Measurements from ENCODE around the gene ANKMY1. TPM values are rescaled to one million over a fixed set of nuclear protein-coding genes. Genes with fewer than 3 reads are reported as not detected.

ANKMY1 gene
- total and polyA plus RNA-seq, 2 of the 13 experiments (the other 11 are each of a cell fraction or from before 2014, with no cell fraction given), result 11.7 to 18.8 TPM

- no peak for TF ChIP-seq NFAT5 (CRISPR knock-in tag; IDR thresholded peaks at IDR 0.05)
- TF ChIP-seq ZFP37 (CRISPR knock-in tag; IDR thresholded peaks at IDR 0.05; ENCODE audit: borderline replicate concordance), result no peak
- no peak for TF ChIP-seq ZNF10 (CRISPR knock-in tag; IDR thresholded peaks at IDR 0.05; ENCODE audit: borderline replicate concordance, low read depth)
- no peak for TF ChIP-seq ATRX (CRISPR knock-in tag; IDR thresholded peaks at IDR 0.05; ENCODE audit: borderline replicate concordance)
These were observed 41.4 kb upstream of the ANKMY1 start (continued) for GRCh38 chr2:240599141-240599583.

GRCh38 chr2:240598311-240598911 is 40.6 kb upstream of the ANKMY1 start:
- ChIA-PET POLR2A (interaction anchor here (2.7 kb wide), 1 partner anchor 12 kb away, joined by 22 read pairs; the partner anchor contains the start of gene CAPN10), CTCF (ENCODE audit: low intra/inter-chr PET ratio, low total read pairs) (no interaction called here)
- H4K20me1 ChIP-seq (ENCODE audit: insufficient read depth, low read length), result no peaks in the 10 kb centered on the region
- intact Hi-C loops (cut with micrococcal nuclease; ENCODE audit: unreplicated experiment) (no loop called here), in situ Hi-C loops (cut with HindIII; ENCODE audit: extremely low pct_ligation_motif_present, low pct_unique_long_range_greater_than_20kb) (no loop called here)
- peak overlapping the region; percentile 66; the same call in 1 of the 2 replicates for H3K9ac ChIP-seq (ENCODE audit: insufficient read depth, low read depth, low read length)
- no TSS peak for BruUV-seq (replicated peaks)
- DNase-seq (ENCODE audit: low spot score) (no peak), FAIRE-seq (no peak), ATAC-seq (no peak)
- peaks cover 6 to 8% of the 10 kb centered on the region in 2 experiments; a peak in 3 of 5 replicates for H3K36me3 ChIP-seq (replicated peaks in 1 of 2; ENCODE audit: control insufficient read depth in 1 of 2, insufficient read depth in 2 of 2, low read length in 2 of 2)
- H3K4me1 ChIP-seq (ENCODE audit: insufficient read depth, low read length), result peaks cover 45% of the 10 kb centered on the region
- peak overlapping the region; percentile 94 for H3K27ac ChIP-seq (ENCODE audit: extremely low read length, insufficient read depth, low read length)
- WGBS (ENCODE audit: low lambda C conversion rate), result 100% methylated on average over 11 of the region's 17 CpGs
- peaks cover 3% of the 10 kb centered on the region for H3K79me2 ChIP-seq (ENCODE audit: insufficient read depth, low read length)
- H3K4me3 ChIP-seq (replicated peaks in 1 of 3; ENCODE audit: insufficient read depth in 1 of 3, low read depth in 2 of 3, low read length in 3 of 3), result no peak overlapping the region
- H3K9me3 ChIP-seq (ENCODE audit: low read length), result no peaks in the 10 kb centered on the region
- H3K27me3 ChIP-seq (ENCODE audit: control insufficient read depth in 1 of 2, insufficient read depth in 2 of 2, low read length in 2 of 2), result no peaks in the 10 kb centered on the region
- H3K4me2 ChIP-seq (ENCODE audit: low read depth, low read length), result no peak overlapping the region
- no peak overlapping the region for H2AFZ ChIP-seq (ENCODE audit: low read length)
- TF ChIP-seq PRDM15 (CRISPR knock-in tag; IDR thresholded peaks at IDR 0.05), result no peak
- no peak for TF ChIP-seq REXO4 (CRISPR knock-in tag; IDR thresholded peaks at IDR 0.05; ENCODE audit: borderline replicate concordance)
- no peak for TF ChIP-seq ZNF138 (CRISPR knock-in tag; IDR thresholded peaks at IDR 0.05; ENCODE audit: low read depth)
- TF ChIP-seq ZNF607 (CRISPR knock-in tag; IDR thresholded peaks at IDR 0.05; ENCODE audit: borderline replicate concordance), result no peak
- TF ChIP-seq SIX4 (CRISPR knock-in tag; IDR thresholded peaks at IDR 0.05), result no peak
- no peak for TF ChIP-seq FOXO1 (CRISPR knock-in tag; IDR thresholded peaks at IDR 0.05)
- no peak for TF ChIP-seq ZNF639 (CRISPR knock-in tag; conservative IDR thresholded peaks at IDR 0.05)
- no peak for TF ChIP-seq ZC3H4 (CRISPR knock-in tag; IDR thresholded peaks at IDR 0.05; ENCODE audit: borderline replicate concordance)

Measured in HepG2 (cell line).